Fibroblast of pulmonary artery (primary cell): ENCODE measurements around the gene CLDN4.

Experiments
- DNase-seq: peaks from one replicate; pipeline ENCODE4 v3.0.0-alpha.2; 2010; ENCODE audit warnings: low read depth
- H3K4me3 ChIP-seq: replicated peaks from 2 replicates; pipeline ENCODE4 v1.5.1; 2011; ENCODE audit warnings: low read depth, mild to moderate bottlenecking, control low read depth, low read length, moderate library complexity
- TF ChIP-seq, protein P1 (sequence below): IDR thresholded peaks from 2 replicates; pipeline ENCODE4 v1.5.1; 2011; ENCODE audit warnings: mild to moderate bottlenecking, control low read depth, low read length, inconsistent platforms; ENCODE audit errors: missing control alignments

The CLDN4 gene

GRCh38 chr7:73879977-73880681, 49.3 kb downstream of the CLDN4 start:
- no peak overlapping the region for H3K4me3 ChIP-seq
- DNase-seq: peak; percentile 31
- TF ChIP-seq, protein P1, sequence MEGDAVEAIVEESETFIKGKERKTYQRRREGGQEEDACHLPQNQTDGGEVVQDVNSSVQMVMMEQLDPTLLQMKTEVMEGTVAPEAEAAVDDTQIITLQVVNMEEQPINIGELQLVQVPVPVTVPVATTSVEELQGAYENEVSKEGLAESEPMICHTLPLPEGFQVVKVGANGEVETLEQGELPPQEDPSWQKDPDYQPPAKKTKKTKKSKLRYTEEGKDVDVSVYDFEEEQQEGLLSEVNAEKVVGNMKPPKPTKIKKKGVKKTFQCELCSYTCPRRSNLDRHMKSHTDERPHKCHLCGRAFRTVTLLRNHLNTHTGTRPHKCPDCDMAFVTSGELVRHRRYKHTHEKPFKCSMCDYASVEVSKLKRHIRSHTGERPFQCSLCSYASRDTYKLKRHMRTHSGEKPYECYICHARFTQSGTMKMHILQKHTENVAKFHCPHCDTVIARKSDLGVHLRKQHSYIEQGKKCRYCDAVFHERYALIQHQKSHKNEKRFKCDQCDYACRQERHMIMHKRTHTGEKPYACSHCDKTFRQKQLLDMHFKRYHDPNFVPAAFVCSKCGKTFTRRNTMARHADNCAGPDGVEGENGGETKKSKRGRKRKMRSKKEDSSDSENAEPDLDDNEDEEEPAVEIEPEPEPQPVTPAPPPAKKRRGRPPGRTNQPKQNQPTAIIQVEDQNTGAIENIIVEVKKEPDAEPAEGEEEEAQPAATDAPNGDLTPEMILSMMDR: no peak

- no peak overlapping the region for H3K4me3 ChIP-seq
- TF ChIP-seq, protein P1: no peak
- no peak for DNase-seq
Observed at GRCh38 chr7:73880755-73881328, 50.0 kb downstream of the CLDN4 start.

- no peak overlapping the region for H3K4me3 ChIP-seq
- TF ChIP-seq, protein P1: no peak
- DNase-seq: no peak
Observed at GRCh38 chr7:73881352-73882046, 50.7 kb downstream of the CLDN4 start.

GRCh38 chr7:73882047-73882402, 51.2 kb downstream of the CLDN4 start:
- DNase-seq: no peak
- H3K4me3 ChIP-seq: no peak overlapping the region
- TF ChIP-seq, protein P1: no peak
